ENCODE results near the gene LDLRAD3. TPM values are rescaled to one million over a fixed set of nuclear protein-coding genes. Genes with fewer than 3 reads are reported as not detected.
A peak's percentile ranks its signal among the peaks of the same experiment; 100 is the strongest.

Gene LDLRAD3
- total RNA-seq, 1 experiment from 2014 or later: 15.3 TPM

DNA sequence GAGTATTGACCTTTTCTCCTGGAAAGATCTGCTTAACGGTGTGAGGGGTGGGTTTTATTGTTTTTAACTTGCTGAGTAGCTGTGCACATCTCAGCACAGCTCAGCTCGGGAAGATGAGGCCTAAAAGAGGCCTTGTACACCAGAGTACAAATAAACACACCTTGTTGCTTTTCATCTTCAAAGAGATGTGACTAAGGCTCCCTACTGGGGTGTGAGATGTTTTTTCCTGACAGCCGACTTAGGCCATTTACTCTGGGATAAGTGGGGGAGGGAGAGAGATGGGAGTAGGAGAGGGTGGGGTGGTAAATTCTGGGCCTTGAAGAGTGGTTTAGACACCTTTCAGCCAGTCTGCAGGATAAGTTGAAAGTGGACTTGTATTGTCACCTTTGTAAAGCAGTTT, 2.9 kb downstream of the LDLRAD3 start:
- H3K4me1 ChIP-seq (ENCODE audit: insufficient read depth, low read length): peaks cover 60% of the 10 kb centered on the region
- H4K20me1 ChIP-seq (ENCODE audit: low read length): peaks cover 5% of the 10 kb centered on the region; the same call in 1 of the 2 replicates
- H3K4me3 ChIP-seq (ENCODE audit: low read length): no peak overlapping the region
- H3K36me3 ChIP-seq (ENCODE audit: low read depth, low read length): no peaks in the 10 kb centered on the region
- H3K4me2 ChIP-seq (ENCODE audit: low read length): peak overlapping the region; percentile 18; the same call in 1 of the 2 replicates
- H3K27me3 ChIP-seq (ENCODE audit: low read length): no peaks in the 10 kb centered on the region
- no peak overlapping the region for H2AFZ ChIP-seq (ENCODE audit: low read length)
- no peak for DNase-seq
- ChIA-PET CTCF (no interaction called here), POLR2A (ENCODE audit: unreplicated experiment) (no interaction called here)
- H3K79me2 ChIP-seq (ENCODE audit: low read length): peaks cover 74% of the 10 kb centered on the region
- no peaks in the 10 kb centered on the region for H3K9me3 ChIP-seq (ENCODE audit: low read length)
- BruUV-seq (replicated peaks): no TSS peak
- H3K9me2 ChIP-seq (replicated peaks; ENCODE audit: low read length): no peaks in the 10 kb centered on the region
- no peak for ATAC-seq
- TF ChIP-seq EZH2phosphoT487 (IDR thresholded peaks at IDR 0.05; ENCODE audit: borderline replicate concordance, low read length): no peak
- TF ChIP-seq EZH2 (IDR thresholded peaks at IDR 0.05; ENCODE audit: low read length, unreplicated experiment): no peak
- TF ChIP-seq, protein P1, sequence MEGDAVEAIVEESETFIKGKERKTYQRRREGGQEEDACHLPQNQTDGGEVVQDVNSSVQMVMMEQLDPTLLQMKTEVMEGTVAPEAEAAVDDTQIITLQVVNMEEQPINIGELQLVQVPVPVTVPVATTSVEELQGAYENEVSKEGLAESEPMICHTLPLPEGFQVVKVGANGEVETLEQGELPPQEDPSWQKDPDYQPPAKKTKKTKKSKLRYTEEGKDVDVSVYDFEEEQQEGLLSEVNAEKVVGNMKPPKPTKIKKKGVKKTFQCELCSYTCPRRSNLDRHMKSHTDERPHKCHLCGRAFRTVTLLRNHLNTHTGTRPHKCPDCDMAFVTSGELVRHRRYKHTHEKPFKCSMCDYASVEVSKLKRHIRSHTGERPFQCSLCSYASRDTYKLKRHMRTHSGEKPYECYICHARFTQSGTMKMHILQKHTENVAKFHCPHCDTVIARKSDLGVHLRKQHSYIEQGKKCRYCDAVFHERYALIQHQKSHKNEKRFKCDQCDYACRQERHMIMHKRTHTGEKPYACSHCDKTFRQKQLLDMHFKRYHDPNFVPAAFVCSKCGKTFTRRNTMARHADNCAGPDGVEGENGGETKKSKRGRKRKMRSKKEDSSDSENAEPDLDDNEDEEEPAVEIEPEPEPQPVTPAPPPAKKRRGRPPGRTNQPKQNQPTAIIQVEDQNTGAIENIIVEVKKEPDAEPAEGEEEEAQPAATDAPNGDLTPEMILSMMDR (conservative IDR thresholded peaks at IDR 0.05; ENCODE audit: low read depth, low read length): no peak
- no peak overlapping the region for H3K27ac ChIP-seq (ENCODE audit: low read length)
- H3K9ac ChIP-seq (ENCODE audit: low read length): no peak overlapping the region
- H3F3A ChIP-seq (ENCODE audit: low read length, unreplicated experiment): peaks cover 3% of the 10 kb centered on the region
- intact Hi-C loops (cut with micrococcal nuclease): no loop called here

DNA sequence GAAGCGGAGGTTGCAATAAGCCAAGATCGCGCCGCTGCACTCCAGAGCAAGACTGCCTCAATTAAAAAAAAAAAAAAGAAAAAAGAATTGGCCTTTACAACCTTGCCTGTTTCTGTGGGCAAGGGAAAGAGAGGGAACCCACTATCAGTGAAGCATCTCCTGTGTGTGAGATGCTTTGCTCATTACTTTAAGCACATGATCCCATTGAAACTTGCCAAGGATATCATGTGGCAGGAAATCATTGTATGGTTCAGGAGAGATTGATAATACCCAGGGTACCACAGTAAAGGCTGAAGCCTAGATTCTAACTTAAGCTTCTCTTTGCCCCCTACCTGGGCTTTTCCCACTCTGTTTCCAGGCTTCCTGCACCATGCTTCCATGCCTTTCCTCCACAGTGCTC, 3.6 kb downstream of the LDLRAD3 start:
- no peak for ATAC-seq
- H3F3A ChIP-seq (ENCODE audit: low read length, unreplicated experiment): peaks cover 3% of the 10 kb centered on the region
- H3K27me3 ChIP-seq (ENCODE audit: low read length): no peaks in the 10 kb centered on the region
- H3K36me3 ChIP-seq (ENCODE audit: low read depth, low read length): no peaks in the 10 kb centered on the region
- peaks cover 5% of the 10 kb centered on the region; the same call in 1 of the 2 replicates for H4K20me1 ChIP-seq (ENCODE audit: low read length)
- intact Hi-C loops (cut with micrococcal nuclease): no loop called here
- no TSS peak for BruUV-seq (replicated peaks)
- TF ChIP-seq, protein P1 (conservative IDR thresholded peaks at IDR 0.05; ENCODE audit: low read depth, low read length): no peak
- no peak for TF ChIP-seq EZH2phosphoT487 (IDR thresholded peaks at IDR 0.05; ENCODE audit: borderline replicate concordance, low read length)
- TF ChIP-seq EZH2 (IDR thresholded peaks at IDR 0.05; ENCODE audit: low read length, unreplicated experiment): no peak
- H2AFZ ChIP-seq (ENCODE audit: low read length): no peak overlapping the region
- H3K27ac ChIP-seq (ENCODE audit: low read length): no peak overlapping the region
- ChIA-PET POLR2A (ENCODE audit: unreplicated experiment) (no interaction called here), CTCF (no interaction called here)
- H3K4me2 ChIP-seq (ENCODE audit: low read length): no peak overlapping the region
- DNase-seq: no peak
- no peaks in the 10 kb centered on the region for H3K9me3 ChIP-seq (ENCODE audit: low read length)
- H3K4me3 ChIP-seq (ENCODE audit: low read length): no peak overlapping the region
- peaks cover 80% of the 10 kb centered on the region for H3K79me2 ChIP-seq (ENCODE audit: low read length)
- no peak overlapping the region for H3K9ac ChIP-seq (ENCODE audit: low read length)
- no peaks in the 10 kb centered on the region for H3K9me2 ChIP-seq (replicated peaks; ENCODE audit: low read length)
- peaks cover 61% of the 10 kb centered on the region for H3K4me1 ChIP-seq (ENCODE audit: insufficient read depth, low read length)

DNA sequence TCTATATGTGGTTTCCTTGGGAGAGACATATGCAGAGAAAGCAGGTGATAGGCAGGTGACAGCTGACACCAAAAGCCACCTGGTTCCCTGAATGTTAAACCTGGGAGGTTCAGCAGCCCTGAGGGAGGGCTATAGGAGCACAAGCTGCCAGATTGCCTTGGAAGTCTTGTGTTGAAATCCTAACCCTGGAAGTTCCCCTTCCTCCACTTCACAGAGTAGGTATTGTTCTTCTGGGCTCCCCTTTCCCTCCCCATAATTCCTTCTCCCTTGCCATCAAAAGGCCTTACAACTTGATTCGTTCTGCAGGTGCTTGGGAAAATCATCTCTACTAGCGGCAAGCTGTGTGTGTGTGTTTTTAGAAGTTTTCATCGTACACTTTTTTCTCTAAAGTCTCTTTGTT, 5.4 kb downstream of the LDLRAD3 start:
- Histone ChIP-seq H3F3A (ENCODE audit: low read length, unreplicated experiment) (peaks cover 3% of the 10 kb centered on the region), H3K9me3 (ENCODE audit: low read length) (no peaks in the 10 kb centered on the region), H4K20me1 (ENCODE audit: low read length) (peaks cover 10% of the 10 kb centered on the region; the same call in 1 of the 2 replicates), H3K4me2 (ENCODE audit: low read length) (peak overlapping the region; percentile 78), H2AFZ (ENCODE audit: low read length) (no peak overlapping the region), H3K4me1 (ENCODE audit: insufficient read depth, low read length) (peaks cover 72% of the 10 kb centered on the region), H3K4me3 (ENCODE audit: low read length) (peak overlapping the region; percentile 42; the same call in 1 of the 2 replicates), H3K27ac (ENCODE audit: low read length) (peak overlapping the region; percentile 95), H3K9ac (ENCODE audit: low read length) (peak overlapping the region; percentile 64), H3K27me3 (ENCODE audit: low read length) (no peaks in the 10 kb centered on the region), H3K36me3 (ENCODE audit: low read depth, low read length) (no peaks in the 10 kb centered on the region), H3K79me2 (ENCODE audit: low read length) (peaks cover 95% of the 10 kb centered on the region), H3K9me2 (replicated peaks; ENCODE audit: low read length) (no peaks in the 10 kb centered on the region)
- TF ChIP-seq, protein P1 (conservative IDR thresholded peaks at IDR 0.05; ENCODE audit: low read depth, low read length): no peak
- TF ChIP-seq EZH2 (IDR thresholded peaks at IDR 0.05; ENCODE audit: low read length, unreplicated experiment) (no peak), EZH2phosphoT487 (IDR thresholded peaks at IDR 0.05; ENCODE audit: borderline replicate concordance, low read length) (no peak)
- DNase-seq: no peak
- POLR2A ChIA-PET (ENCODE audit: unreplicated experiment): no interaction called here
- ATAC-seq: no peak
- CTCF ChIA-PET: no interaction called here
- intact Hi-C loops (cut with micrococcal nuclease): no loop called here
- BruUV-seq (replicated peaks): no TSS peak

Measured in PC-3 (cell line).